Caco-2 (cell line): ENCODE results near the gene SKP1. TPM values are rescaled to one million over a fixed set of nuclear protein-coding genes. Genes with fewer than 3 reads are reported as not detected.
A peak's percentile ranks its signal among the peaks of the same experiment; 100 is the strongest.

Experiments used
- BruUV-seq: library from RNA; stranded (reverse); fragments of 400-500 nt; replicated peaks from 2 replicates; lab custom pipeline; 2021; lab: Mats Ljungman, UMichigan
- CTCF ChIA-PET: fragments of 300-600 bp; sonication (Branson Sonifier 250); formaldehyde crosslinking; loops from one replicate; lab custom pipeline; 2022; ENCODE audit warnings: antibody characterized with exemption; lab: Charles Lee
- POLR2A ChIA-PET: fragments of 300-600 bp; sonication (Branson Sonifier 250); formaldehyde crosslinking; loops from one replicate; lab custom pipeline; 2022; ENCODE audit warnings: antibody characterized with exemption; lab: Charles Lee
- DNase-seq, 2 experiments: peaks; one replicate each; pipeline versions ENCODE4 v3.0.0 to v3.0.0-alpha.2; 2020 to 2022
- H3K27me3 ChIP-seq: replicated peaks from 2 replicates; pipeline ENCODE4 v1.6.0; 2011; ENCODE audit warnings: low read length; ENCODE audit not compliant: control insufficient read depth, insufficient read depth
- H3K36me3 ChIP-seq: 2 replicates; pipeline ENCODE4 v1.5.1; 2011; ENCODE audit warnings: low read length; ENCODE audit not compliant: control insufficient read depth, insufficient read depth
- H3K4me1 ChIP-seq: fragments of 250-450 bp; sonication (Bioruptor Pico); 2 replicates; pipeline ENCODE4 v1.5.1; 2020; ENCODE audit warnings: mild to moderate bottlenecking
- H3K4me3 ChIP-seq: 2 replicates; pipeline ENCODE4 v1.5.1; 2011; ENCODE audit warnings: low read depth, mild to moderate bottlenecking, control low read depth, low read length
- H3K9me3 ChIP-seq: fragments of 250-450 bp; sonication (Bioruptor Pico); 2 replicates; pipeline ENCODE4 v1.5.1; 2020; ENCODE audit warnings: mild to moderate bottlenecking, moderate library complexity
- H3K27ac Mint-ChIP-seq: one replicate; pipeline ENCODE4 v1.8.0; 2022; ENCODE audit warnings: mixed read lengths; ENCODE audit not compliant: unreplicated experiment
- H3K27me3 Mint-ChIP-seq: one replicate; pipeline ENCODE4 v1.8.0; 2022; ENCODE audit warnings: mixed read lengths; ENCODE audit not compliant: insufficient read depth, unreplicated experiment
- H3K36me3 Mint-ChIP-seq: one replicate; pipeline ENCODE4 v1.8.0; 2022; ENCODE audit warnings: mild to moderate bottlenecking, mixed read lengths; ENCODE audit not compliant: insufficient read depth, unreplicated experiment
- H3K4me1 Mint-ChIP-seq: one replicate; pipeline ENCODE4 v1.8.0; 2022; ENCODE audit warnings: low read depth, mixed read lengths; ENCODE audit not compliant: unreplicated experiment
- H3K4me3 Mint-ChIP-seq: one replicate; pipeline ENCODE4 v1.8.0; 2022; ENCODE audit warnings: mild to moderate bottlenecking, moderate library complexity, mixed read lengths; ENCODE audit not compliant: unreplicated experiment
- H3K9me3 Mint-ChIP-seq: one replicate; pipeline ENCODE4 v1.8.0; 2022; ENCODE audit warnings: mixed read lengths; ENCODE audit not compliant: unreplicated experiment
- CTCF ChIP-seq, 2 experiments: fragments of 200-600 bp in 1 of 2; IDR thresholded peaks; 1 replicate in 1 of 2; 2 replicates in 1 of 2; pipeline versions ENCODE4 v1.5.1 to v1.8.0; 2011 to 2022; ENCODE audit warnings: antibody characterized with exemption in 1 of 2, control low read depth in 1 of 2, inconsistent platforms in 1 of 2, low read depth in 1 of 2, low read length in 1 of 2, mild to moderate bottlenecking in 1 of 2, moderate library complexity in 1 of 2; ENCODE audit not compliant: insufficient read depth in 1 of 2, severe bottlenecking in 1 of 2, unreplicated experiment in 1 of 2
- intact Hi-C: fragments of 100-400 bp; cut with micrococcal nuclease; formaldehyde crosslinking; loops from one replicate; pipeline ENCODE4 v1.10.0; 2022; ENCODE audit not compliant: unreplicated experiment
- total RNA-seq: library from RNA; stranded (reverse); gene quantifications from 2 replicates; pipeline ENCODE4 v1.2.3, GENCODE V29; 2022

Gene SKP1
- total RNA-seq, 1 experiment from 2014 or later: 365 TPM

- peaks cover 6% of the 10 kb centered on the region for H3K4me1 Mint-ChIP-seq
- BruUV-seq: no TSS peak
- peaks cover 6% of the 10 kb centered on the region for H3K36me3 ChIP-seq
- peaks cover 7% of the 10 kb centered on the region for H3K4me1 ChIP-seq
- H3K9me3 Mint-ChIP-seq: no peaks in the 10 kb centered on the region
- TF ChIP-seq CTCF (IDR thresholded peaks at IDR 0.05; ENCODE audit: insufficient read depth in 1 of 2, low read depth in 1 of 2, low read length in 1 of 2, severe bottlenecking in 1 of 2, unreplicated experiment in 1 of 2): no peak
- DNase-seq: peak in 1 of 2 experiments; percentile 32
- no peaks in the 10 kb centered on the region for H3K27me3 ChIP-seq
- intact Hi-C loops: no loop called here
- no peaks in the 10 kb centered on the region for H3K9me3 ChIP-seq
- H3K4me3 ChIP-seq: no peak overlapping the region
- ChIA-PET POLR2A (no interaction called here), CTCF (no interaction called here)
- H3K36me3 Mint-ChIP-seq: peaks cover 28% of the 10 kb centered on the region
- no peak overlapping the region for H3K27ac Mint-ChIP-seq
- H3K27me3 Mint-ChIP-seq: no peaks in the 10 kb centered on the region
- H3K4me3 Mint-ChIP-seq: no peak overlapping the region
These were observed 40.5 kb downstream of the SKP1 start for GRCh38 chr5:134136221-134136631.

GRCh38 chr5:134135091-134135655 lies 41.6 kb downstream of the SKP1 start:
- no peaks in the 10 kb centered on the region for H3K4me1 ChIP-seq
- Mint-ChIP-seq H3K4me1 (no peaks in the 10 kb centered on the region), H3K27ac (no peak overlapping the region), H3K27me3 (no peaks in the 10 kb centered on the region), H3K36me3 (peaks cover 27% of the 10 kb centered on the region), H3K4me3 (no peak overlapping the region), H3K9me3 (no peaks in the 10 kb centered on the region)
- CTCF ChIA-PET: interaction anchor here (1.9 kb wide), 1 partner anchor 95 kb away, joined by 6 read pairs; no protein-coding TSS in a partner anchor
- H3K9me3 ChIP-seq: no peaks in the 10 kb centered on the region
- TF ChIP-seq CTCF (IDR thresholded peaks at IDR 0.05; ENCODE audit: insufficient read depth in 1 of 2, low read depth in 1 of 2, low read length in 1 of 2, severe bottlenecking in 1 of 2, unreplicated experiment in 1 of 2): no peak
- intact Hi-C loops: no loop called here
- no TSS peak for BruUV-seq
- POLR2A ChIA-PET: no interaction called here
- H3K27me3 ChIP-seq: no peaks in the 10 kb centered on the region
- no peak for DNase-seq
- H3K36me3 ChIP-seq: peaks cover 3% of the 10 kb centered on the region
- H3K4me3 ChIP-seq: no peak overlapping the region

GRCh38 chr5:134133995-134134541 lies 42.7 kb downstream of the SKP1 start:
- no peak for TF ChIP-seq CTCF (IDR thresholded peaks at IDR 0.05; ENCODE audit: insufficient read depth in 1 of 2, low read depth in 1 of 2, low read length in 1 of 2, severe bottlenecking in 1 of 2, unreplicated experiment in 1 of 2)
- no peaks in the 10 kb centered on the region for H3K9me3 ChIP-seq
- no peak overlapping the region for H3K4me3 Mint-ChIP-seq
- ChIA-PET CTCF (interaction anchor here (1.9 kb wide), 1 partner anchor 94 kb away, joined by 6 read pairs; no protein-coding TSS in a partner anchor), POLR2A (interaction anchor here (1.0 kb wide), 1 partner anchor 20 kb away, joined by 4 read pairs; the partner anchor contains the start of gene TCF7)
- H3K4me1 Mint-ChIP-seq: no peaks in the 10 kb centered on the region
- H3K36me3 Mint-ChIP-seq: peaks cover 25% of the 10 kb centered on the region
- peaks cover 2% of the 10 kb centered on the region for H3K36me3 ChIP-seq
- no peak overlapping the region for H3K4me3 ChIP-seq
- no peaks in the 10 kb centered on the region for H3K9me3 Mint-ChIP-seq
- no TSS peak for BruUV-seq
- no peaks in the 10 kb centered on the region for H3K4me1 ChIP-seq
- intact Hi-C loops: no loop called here
- DNase-seq: no peak
- no peaks in the 10 kb centered on the region for H3K27me3 ChIP-seq
- H3K27me3 Mint-ChIP-seq: no peaks in the 10 kb centered on the region
- H3K27ac Mint-ChIP-seq: no peak overlapping the region
